ENCODE data around the gene KCNMB3.

The KCNMB3 gene

DNA sequence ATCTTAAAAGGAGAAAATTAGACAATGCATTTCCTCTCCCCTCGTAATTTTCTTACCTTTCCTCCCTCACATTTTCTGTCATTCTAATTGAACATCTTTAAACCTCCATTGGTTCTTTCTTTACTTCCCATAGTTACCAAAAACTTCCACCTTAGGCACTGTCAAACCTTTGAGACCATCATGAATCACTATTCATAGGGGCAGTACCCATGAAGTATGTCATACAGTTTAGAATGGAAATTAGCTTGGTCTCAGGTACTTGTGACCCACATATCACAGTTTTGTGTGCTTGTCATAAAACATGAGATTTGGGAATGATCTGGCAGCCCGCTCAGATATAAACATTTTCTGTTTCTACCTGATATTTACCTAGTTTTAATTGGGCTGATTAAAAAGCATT, 50.1 kb downstream of the KCNMB3 start:
- no peak for FAIRE-seq
- no peak for DNase-seq (ENCODE audit: low spot score)

DNA sequence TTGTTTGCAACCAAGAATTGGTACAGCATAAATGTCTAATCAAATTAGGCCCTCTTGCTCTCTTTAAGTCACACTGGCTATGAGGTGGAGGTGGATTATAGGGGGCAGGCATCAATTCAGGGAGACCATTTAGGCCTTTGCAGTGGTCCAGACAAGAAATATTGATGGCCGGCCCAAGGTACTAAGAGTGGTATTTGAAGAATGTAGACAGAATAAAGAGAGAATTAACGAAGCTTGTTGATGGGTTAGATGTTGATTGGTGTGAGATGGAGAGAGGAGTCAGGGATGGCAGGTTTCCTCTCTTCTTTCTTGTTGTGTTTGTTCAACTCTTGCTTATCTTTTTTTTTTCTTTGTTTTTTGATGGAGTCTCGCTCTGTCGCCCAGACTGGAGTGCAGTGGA, 54.2 kb downstream of the KCNMB3 start:
- no peak for DNase-seq (ENCODE audit: low spot score)
- FAIRE-seq, result no peak

DNA sequence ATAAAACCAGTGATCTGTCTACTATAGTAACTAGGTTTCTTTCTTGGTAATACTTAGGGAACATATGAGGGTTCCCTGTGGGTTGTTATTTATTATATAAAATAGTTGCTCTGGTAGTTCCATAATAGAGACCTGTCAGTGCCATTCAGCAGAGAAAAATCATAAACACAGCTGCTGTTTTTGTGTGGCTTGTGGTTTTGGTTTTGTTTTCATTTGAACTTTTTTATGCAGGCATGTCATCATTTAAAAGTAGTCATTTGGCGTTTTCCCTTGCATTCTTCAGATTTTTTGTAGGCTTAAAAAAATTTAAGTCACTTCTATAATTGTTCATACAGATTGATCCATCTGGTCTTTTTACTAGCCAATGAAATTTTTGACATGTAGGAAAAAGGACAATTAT, 54.8 kb downstream of the KCNMB3 start:
- FAIRE-seq (no peak), DNase-seq (ENCODE audit: low spot score) (no peak)

DNA sequence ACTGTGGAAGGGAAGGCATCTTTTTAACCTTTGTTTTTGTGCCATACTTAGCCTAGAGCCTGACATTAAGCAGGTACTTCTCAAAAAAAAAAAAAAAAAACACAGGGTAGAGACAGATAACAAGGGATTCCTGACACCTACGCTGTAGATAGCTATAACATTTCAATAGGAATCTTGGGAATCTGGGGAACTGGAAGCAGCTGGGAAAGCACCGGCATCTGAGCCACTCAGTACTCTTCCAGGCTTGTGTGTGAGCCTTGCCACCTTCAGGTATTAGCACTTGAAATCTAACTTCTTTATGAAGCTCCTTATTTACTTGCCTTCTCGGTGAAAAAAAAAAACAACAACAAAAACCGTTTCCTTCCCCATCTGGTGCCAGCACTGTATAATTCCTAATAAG, 56.0 kb downstream of the KCNMB3 start:
- no peak for DNase-seq (ENCODE audit: low spot score)
- FAIRE-seq, result no peak
